PC-3 (cell line): ENCODE data around the gene MPPED2. TPM values are rescaled to one million over a fixed set of nuclear protein-coding genes. Genes with fewer than 3 reads are reported as not detected.

Source experiments
- ATAC-seq: fragments of 200-7000 bp; cut with Tn5 transposase; 2 replicates; pipeline ENCODE4 v1.9.1; 2020; ENCODE audit warnings: mild to moderate bottlenecking, moderate library complexity
- BruUV-seq: library from RNA; stranded (reverse); fragments of 400-500 nt; replicated peaks from 2 replicates; lab custom pipeline; 2021; lab: Mats Ljungman, UMichigan
- CTCF ChIA-PET: fragments of 300-600 bp; sonication (Branson Sonifier 250); formaldehyde crosslinking; loops from one replicate; lab custom pipeline; 2022; ENCODE audit warnings: antibody characterized with exemption; lab: Charles Lee
- POLR2A ChIA-PET: fragments of 300-600 bp; sonication (Branson Sonifier 250); formaldehyde crosslinking; loops from one replicate; lab custom pipeline; 2022; ENCODE audit warnings: antibody characterized with exemption; ENCODE audit not compliant: unreplicated experiment; lab: Charles Lee
- DNase-seq: peaks from one replicate; pipeline ENCODE4 v3.0.0-alpha.2; 2015
- H2AFZ ChIP-seq: fragments of 300-600 bp; sonication (generic); 2 replicates; pipeline ENCODE4 v1.6.0; 2016; ENCODE audit warnings: antibody characterized with exemption, low read length
- H3F3A ChIP-seq: fragments of 300-600 bp; sonication (generic); one replicate; pipeline ENCODE4 v1.6.0; 2017; ENCODE audit warnings: antibody characterized with exemption, low read length, control low read depth, mild to moderate bottlenecking; ENCODE audit not compliant: unreplicated experiment
- H3K27ac ChIP-seq: fragments of 300-600 bp; sonication (generic); 2 replicates; pipeline ENCODE4 v1.5.1; 2016; ENCODE audit warnings: mild to moderate bottlenecking, low read length
- H3K27me3 ChIP-seq: fragments of 300-600 bp; sonication (generic); 2 replicates; pipeline ENCODE4 v1.6.1; 2016; ENCODE audit warnings: low read length, mixed read lengths
- H3K36me3 ChIP-seq: fragments of 300-600 bp; sonication (generic); 2 replicates; pipeline ENCODE4 v1.6.1; 2016; ENCODE audit warnings: low read depth, mixed run types, low read length, mixed read lengths
- H3K4me1 ChIP-seq: fragments of 300-600 bp; sonication (generic); 2 replicates; pipeline ENCODE4 v1.5.1; 2016; ENCODE audit warnings: low read length; ENCODE audit not compliant: insufficient read depth
- H3K4me2 ChIP-seq: fragments of 300-600 bp; sonication (generic); 2 replicates; pipeline ENCODE4 v1.6.0; 2016; ENCODE audit warnings: low read length
- H3K4me3 ChIP-seq: fragments of 300-600 bp; sonication (generic); 2 replicates; pipeline ENCODE4 v1.5.1; 2016; ENCODE audit warnings: mild to moderate bottlenecking, low read length, mixed read lengths
- H3K79me2 ChIP-seq: fragments of 300-600 bp; sonication (generic); 2 replicates; pipeline ENCODE4 v1.6.1; 2017; ENCODE audit warnings: low read length, mixed read lengths
- H3K9ac ChIP-seq: fragments of 300-600 bp; sonication (generic); 2 replicates; pipeline ENCODE4 v1.6.0; 2016; ENCODE audit warnings: mild to moderate bottlenecking, low read length
- H3K9me2 ChIP-seq: fragments of 300-600 bp; sonication (generic); replicated peaks from 2 replicates; pipeline ENCODE4 v1.6.1; 2016; ENCODE audit warnings: mixed run types, low read length, mixed read lengths
- H3K9me3 ChIP-seq: fragments of 300-600 bp; sonication (generic); 2 replicates; pipeline ENCODE4 v1.6.1; 2016; ENCODE audit warnings: low read length, mixed read lengths
- H4K20me1 ChIP-seq: fragments of 300-600 bp; sonication (generic); 2 replicates; pipeline ENCODE4 v1.6.1; 2016; ENCODE audit warnings: low read length, mixed read lengths
- CTCF ChIP-seq: fragments of 300-600 bp; sonication (generic); conservative IDR thresholded peaks from 2 replicates; pipeline ENCODE4 v1.5.1; 2017; ENCODE audit warnings: antibody characterized with exemption, low read depth, mild to moderate bottlenecking, low read length
- EZH2 ChIP-seq: fragments of 300-600 bp; sonication (generic); IDR thresholded peaks from one replicate; pipeline ENCODE4 v1.6.1; 2017; ENCODE audit warnings: antibody characterized with exemption, mild to moderate bottlenecking, low read length; ENCODE audit not compliant: unreplicated experiment
- EZH2phosphoT487 ChIP-seq: fragments of 300-600 bp; sonication (generic); IDR thresholded peaks from 2 replicates; pipeline ENCODE4 v1.6.1; 2018; ENCODE audit warnings: mild to moderate bottlenecking, antibody characterized with exemption, low read length, borderline replicate concordance
- intact Hi-C: fragments of 100-400 bp; cut with micrococcal nuclease; formaldehyde crosslinking; loops from 2 replicates; pipeline ENCODE4 v1.9.0; 2023
- total RNA-seq: library from RNA; depleted of rRNA; stranded (reverse); fragments of >200 nt; gene quantifications from 2 replicates; pipeline ENCODE4 v1.2.3, GENCODE V29; 2014

Gene MPPED2
- total RNA-seq, 1 experiment from 2014 or later, result not detected

GRCh38 chr11:30566482-30566881 lies 19.7 kb downstream of the MPPED2 start:
- POLR2A ChIA-PET, result no interaction called here
- CTCF ChIA-PET, result no interaction called here
- Histone ChIP-seq H3K9me3 (no peaks in the 10 kb centered on the region), H3K4me2 (no peak overlapping the region), H4K20me1 (no peaks in the 10 kb centered on the region), H3K27me3 (no peaks in the 10 kb centered on the region), H3K79me2 (no peaks in the 10 kb centered on the region), H3K27ac (no peak overlapping the region), H3K4me3 (no peak overlapping the region), H3F3A (no peaks in the 10 kb centered on the region), H3K36me3 (no peaks in the 10 kb centered on the region), H3K4me1 (no peaks in the 10 kb centered on the region), H2AFZ (no peak overlapping the region), H3K9me2 (no peaks in the 10 kb centered on the region), H3K9ac (no peak overlapping the region)
- ATAC-seq (no peak), DNase-seq (no peak)
- TF ChIP-seq EZH2, result no peak
- TF ChIP-seq CTCF, result no peak
- TF ChIP-seq EZH2phosphoT487, result no peak
- intact Hi-C loops, result no loop called here
- no TSS peak for BruUV-seq

GRCh38 chr11:30565027-30565426 lies 21.1 kb downstream of the MPPED2 start:
- Histone ChIP-seq H3K9ac (no peak overlapping the region), H4K20me1 (no peaks in the 10 kb centered on the region), H3K4me1 (no peaks in the 10 kb centered on the region), H3K79me2 (no peaks in the 10 kb centered on the region), H3K9me3 (no peaks in the 10 kb centered on the region), H3F3A (no peaks in the 10 kb centered on the region), H3K27ac (no peak overlapping the region), H3K9me2 (no peaks in the 10 kb centered on the region), H3K36me3 (no peaks in the 10 kb centered on the region), H3K4me3 (no peak overlapping the region), H3K4me2 (no peak overlapping the region), H2AFZ (no peak overlapping the region), H3K27me3 (no peaks in the 10 kb centered on the region)
- intact Hi-C loops, result no loop called here
- no TSS peak for BruUV-seq
- TF ChIP-seq CTCF, result no peak
- TF ChIP-seq EZH2phosphoT487, result no peak
- TF ChIP-seq EZH2, result no peak
- DNase-seq, result no peak
- ChIA-PET CTCF (no interaction called here), POLR2A (no interaction called here)
- no peak for ATAC-seq

- ATAC-seq (no peak), DNase-seq (no peak)
- no peaks in the 10 kb centered on the region for H3K36me3 ChIP-seq
- H3K9me2 ChIP-seq, result no peaks in the 10 kb centered on the region
- H2AFZ ChIP-seq, result no peak overlapping the region
- no peaks in the 10 kb centered on the region for H3F3A ChIP-seq
- intact Hi-C loops, result no loop called here
- H4K20me1 ChIP-seq, result no peaks in the 10 kb centered on the region
- no peak overlapping the region for H3K9ac ChIP-seq
- H3K4me2 ChIP-seq, result no peak overlapping the region
- H3K27ac ChIP-seq, result no peak overlapping the region
- BruUV-seq, result no TSS peak
- no peak overlapping the region for H3K4me3 ChIP-seq
- POLR2A ChIA-PET, result no interaction called here
- CTCF ChIA-PET, result no interaction called here
- H3K9me3 ChIP-seq, result no peaks in the 10 kb centered on the region
- no peaks in the 10 kb centered on the region for H3K27me3 ChIP-seq
- H3K4me1 ChIP-seq, result no peaks in the 10 kb centered on the region
- TF ChIP-seq EZH2phosphoT487 (no peak), EZH2 (no peak), CTCF (no peak)
- no peaks in the 10 kb centered on the region for H3K79me2 ChIP-seq
These were observed 24.3 kb downstream of the MPPED2 start for GRCh38 chr11:30561691-30562415.
